ENCODE results near the gene TBC1D4. TPM values are rescaled to one million over a fixed set of nuclear protein-coding genes. Genes with fewer than 3 reads are reported as not detected.

The TBC1D4 gene
- total and polyA plus RNA-seq, 8 donors, result 16.6 to 31.7 (median 26.8) TPM

GRCh38 chr13:75398072-75398471 lies 83.9 kb downstream of the TBC1D4 start:
- Histone ChIP-seq H3K9me3 (peaks cover 0 to 7% of the 10 kb centered on the region in 2 donors), H3K36me3 (no peaks in the 10 kb centered on the region), H3K4me1 (peaks cover 4 to 5% of the 10 kb centered on the region in 2 donors), H3K4me3 (no peak overlapping the region), H3K27me3 (no peaks in the 10 kb centered on the region), H3K27ac (no peak overlapping the region)
- no peak for DNase-seq
- intact Hi-C loops (cut with DNase I), result no loop called here
- TF ChIP-seq CTCF (IDR thresholded peaks at IDR 0.05), result no peak
- ATAC-seq, result no peak

GRCh38 chr13:75395901-75396300 lies 86.1 kb downstream of the TBC1D4 start:
- H3K27ac ChIP-seq, result no peak overlapping the region
- peaks cover 0 to 4% of the 10 kb centered on the region in 2 donors for H3K4me1 ChIP-seq
- ATAC-seq (no peak), DNase-seq (no peak)
- TF ChIP-seq CTCF (IDR thresholded peaks at IDR 0.05), result no peak
- no peak overlapping the region for H3K4me3 ChIP-seq
- H3K36me3 ChIP-seq, result no peaks in the 10 kb centered on the region
- intact Hi-C loops (cut with DNase I), result no loop called here
- no peaks in the 10 kb centered on the region for H3K27me3 ChIP-seq
- peaks cover 0 to 7% of the 10 kb centered on the region in 2 donors for H3K9me3 ChIP-seq

GRCh38 chr13:75395066-75395465 lies 86.9 kb downstream of the TBC1D4 start:
- ATAC-seq (peak; percentile 33), DNase-seq (no peak)
- TF ChIP-seq CTCF (IDR thresholded peaks at IDR 0.05), result no peak
- Histone ChIP-seq H3K4me1 (peaks cover 0 to 4% of the 10 kb centered on the region in 2 donors), H3K27ac (no peak overlapping the region), H3K4me3 (no peak overlapping the region), H3K36me3 (no peaks in the 10 kb centered on the region), H3K27me3 (no peaks in the 10 kb centered on the region), H3K9me3 (peaks cover 0 to 7% of the 10 kb centered on the region in 2 donors)
- intact Hi-C loops (cut with DNase I), result no loop called here

- intact Hi-C loops (cut with DNase I), result no loop called here
- H3K4me3 ChIP-seq, result no peak overlapping the region
- no peak for DNase-seq
- no peak for ATAC-seq
- no peak for TF ChIP-seq CTCF (IDR thresholded peaks at IDR 0.05)
- H3K27me3 ChIP-seq, result no peaks in the 10 kb centered on the region
- H3K9me3 ChIP-seq, result peaks cover 0 to 4% of the 10 kb centered on the region in 2 donors
- H3K27ac ChIP-seq, result no peak overlapping the region
- no peaks in the 10 kb centered on the region for H3K36me3 ChIP-seq
- H3K4me1 ChIP-seq, result peaks cover 0 to 4% of the 10 kb centered on the region in 2 donors
Observed at GRCh38 chr13:75393839-75394520, 88.0 kb downstream of the TBC1D4 start.

- Histone ChIP-seq H3K27me3 (no peaks in the 10 kb centered on the region), H3K36me3 (no peaks in the 10 kb centered on the region), H3K27ac (no peak overlapping the region), H3K4me1 (peaks cover 0 to 4% of the 10 kb centered on the region in 2 donors), H3K4me3 (no peak overlapping the region), H3K9me3 (no peaks in the 10 kb centered on the region)
- ATAC-seq, result no peak
- no peak for DNase-seq
- no peak for TF ChIP-seq CTCF (IDR thresholded peaks at IDR 0.05)
- intact Hi-C loops (cut with DNase I), result no loop called here
Observed at GRCh38 chr13:75391432-75392100, 90.4 kb downstream of the TBC1D4 start.

All from left lung (tissue), 10 donors.